SK-N-SH treated with all-trans-retinoic acid at 6 μM for 48 hours (cell line): ENCODE measurements around the gene VAMP5.

Experiments
- ESRRG ChIP-seq: fragments of 250-450 bp; sonication (Bioruptor Pico); IDR thresholded peaks from 2 replicates; pipeline ENCODE4 v1.6.1; 2021; ENCODE audit warnings: mild to moderate bottlenecking
- GLIS3 ChIP-seq: fragments of 250-450 bp; sonication (Bioruptor Pico); IDR thresholded peaks from 2 replicates; pipeline ENCODE4 v1.5.0; 2020; ENCODE audit warnings: mild to moderate bottlenecking, moderate library complexity
- ISL1 ChIP-seq: fragments of 250-450 bp; sonication (Bioruptor Pico); IDR thresholded peaks from 2 replicates; pipeline ENCODE4 v2.1.2; 2022; ENCODE audit warnings: mild to moderate bottlenecking, moderate library complexity
- RARB ChIP-seq: fragments of 250-450 bp; sonication (Bioruptor Pico); IDR thresholded peaks from 2 replicates; pipeline ENCODE4 v1.8.0; 2021; ENCODE audit warnings: mild to moderate bottlenecking, moderate library complexity
- ZC3H10 ChIP-seq: fragments of 250-450 bp; sonication (Bioruptor Pico); IDR thresholded peaks from 2 replicates; pipeline ENCODE4 v1.5.1; 2021; ENCODE audit warnings: mild to moderate bottlenecking, moderate library complexity
- ZFP30 ChIP-seq: fragments of 450-650 bp; formaldehyde crosslinking; IDR thresholded peaks from 2 replicates; pipeline ENCODE4 v1.5.0; 2022; ENCODE audit warnings: mild to moderate bottlenecking, moderate library complexity
- ZNF70 ChIP-seq: fragments of 450-650 bp; formaldehyde crosslinking; IDR thresholded peaks from 2 replicates; pipeline ENCODE4 v1.5.0; 2020; ENCODE audit warnings: mild to moderate bottlenecking, moderate library complexity
- TF ChIP-seq, protein P1 (sequence below): fragments of 250-450 bp; sonication (Bioruptor Pico); IDR thresholded peaks from 2 replicates; pipeline ENCODE4 v1.8.0; 2020; ENCODE audit warnings: mild to moderate bottlenecking, moderate library complexity, borderline replicate concordance
- TF ChIP-seq, protein P2 (sequence below): fragments of 250-450 bp; sonication (Bioruptor Pico); IDR thresholded peaks from 2 replicates; pipeline ENCODE4 v1.5.1; 2021; ENCODE audit warnings: mild to moderate bottlenecking, moderate library complexity
- TF ChIP-seq, protein P3 (sequence below): fragments of 250-450 bp; sonication (Bioruptor Pico); IDR thresholded peaks from 2 replicates; pipeline ENCODE4 v1.5.0; 2020; ENCODE audit warnings: mild to moderate bottlenecking, moderate library complexity

DNA sequence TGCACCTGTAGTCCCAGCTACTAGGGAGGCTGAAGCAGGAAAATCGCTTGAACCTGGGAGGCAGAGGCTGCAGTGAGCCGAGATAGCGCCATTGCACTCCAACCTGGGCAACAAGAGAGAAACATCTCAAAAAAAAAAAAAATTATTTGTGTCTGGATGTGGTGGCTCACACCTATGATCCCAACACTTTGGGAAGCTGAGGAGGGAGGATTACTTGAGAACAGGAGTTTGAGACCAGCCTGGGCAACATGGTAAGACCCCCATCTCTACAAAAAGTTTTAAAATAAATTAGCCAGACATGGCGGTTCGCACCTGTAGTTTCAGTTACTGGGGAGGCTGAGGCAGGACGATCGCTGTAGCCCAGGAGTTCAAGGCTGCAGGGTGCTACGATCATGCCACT is 8.5 kb upstream of the VAMP5 start:
- TF ChIP-seq ZNF70, result no peak
- TF ChIP-seq ZC3H10, result no peak
- TF ChIP-seq ZFP30 (CRISPR knock-in tag), result no peak
- no peak for TF ChIP-seq ISL1
- TF ChIP-seq, protein P1, sequence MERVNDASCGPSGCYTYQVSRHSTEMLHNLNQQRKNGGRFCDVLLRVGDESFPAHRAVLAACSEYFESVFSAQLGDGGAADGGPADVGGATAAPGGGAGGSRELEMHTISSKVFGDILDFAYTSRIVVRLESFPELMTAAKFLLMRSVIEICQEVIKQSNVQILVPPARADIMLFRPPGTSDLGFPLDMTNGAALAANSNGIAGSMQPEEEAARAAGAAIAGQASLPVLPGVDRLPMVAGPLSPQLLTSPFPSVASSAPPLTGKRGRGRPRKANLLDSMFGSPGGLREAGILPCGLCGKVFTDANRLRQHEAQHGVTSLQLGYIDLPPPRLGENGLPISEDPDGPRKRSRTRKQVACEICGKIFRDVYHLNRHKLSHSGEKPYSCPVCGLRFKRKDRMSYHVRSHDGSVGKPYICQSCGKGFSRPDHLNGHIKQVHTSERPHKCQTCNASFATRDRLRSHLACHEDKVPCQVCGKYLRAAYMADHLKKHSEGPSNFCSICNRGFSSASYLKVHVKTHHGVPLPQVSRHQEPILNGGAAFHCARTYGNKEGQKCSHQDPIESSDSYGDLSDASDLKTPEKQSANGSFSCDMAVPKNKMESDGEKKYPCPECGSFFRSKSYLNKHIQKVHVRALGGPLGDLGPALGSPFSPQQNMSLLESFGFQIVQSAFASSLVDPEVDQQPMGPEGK (CRISPR knock-in tag), result no peak
- TF ChIP-seq, protein P2, sequence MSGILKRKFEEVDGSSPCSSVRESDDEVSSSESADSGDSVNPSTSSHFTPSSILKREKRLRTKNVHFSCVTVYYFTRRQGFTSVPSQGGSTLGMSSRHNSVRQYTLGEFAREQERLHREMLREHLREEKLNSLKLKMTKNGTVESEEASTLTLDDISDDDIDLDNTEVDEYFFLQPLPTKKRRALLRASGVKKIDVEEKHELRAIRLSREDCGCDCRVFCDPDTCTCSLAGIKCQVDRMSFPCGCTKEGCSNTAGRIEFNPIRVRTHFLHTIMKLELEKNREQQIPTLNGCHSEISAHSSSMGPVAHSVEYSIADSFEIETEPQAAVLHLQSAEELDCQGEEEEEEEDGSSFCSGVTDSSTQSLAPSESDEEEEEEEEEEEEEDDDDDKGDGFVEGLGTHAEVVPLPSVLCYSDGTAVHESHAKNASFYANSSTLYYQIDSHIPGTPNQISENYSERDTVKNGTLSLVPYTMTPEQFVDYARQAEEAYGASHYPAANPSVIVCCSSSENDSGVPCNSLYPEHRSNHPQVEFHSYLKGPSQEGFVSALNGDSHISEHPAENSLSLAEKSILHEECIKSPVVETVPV, result no peak
- TF ChIP-seq RARB (CRISPR knock-in tag), result no peak
- no peak for TF ChIP-seq ESRRG (CRISPR knock-in tag)
- TF ChIP-seq, protein P3, sequence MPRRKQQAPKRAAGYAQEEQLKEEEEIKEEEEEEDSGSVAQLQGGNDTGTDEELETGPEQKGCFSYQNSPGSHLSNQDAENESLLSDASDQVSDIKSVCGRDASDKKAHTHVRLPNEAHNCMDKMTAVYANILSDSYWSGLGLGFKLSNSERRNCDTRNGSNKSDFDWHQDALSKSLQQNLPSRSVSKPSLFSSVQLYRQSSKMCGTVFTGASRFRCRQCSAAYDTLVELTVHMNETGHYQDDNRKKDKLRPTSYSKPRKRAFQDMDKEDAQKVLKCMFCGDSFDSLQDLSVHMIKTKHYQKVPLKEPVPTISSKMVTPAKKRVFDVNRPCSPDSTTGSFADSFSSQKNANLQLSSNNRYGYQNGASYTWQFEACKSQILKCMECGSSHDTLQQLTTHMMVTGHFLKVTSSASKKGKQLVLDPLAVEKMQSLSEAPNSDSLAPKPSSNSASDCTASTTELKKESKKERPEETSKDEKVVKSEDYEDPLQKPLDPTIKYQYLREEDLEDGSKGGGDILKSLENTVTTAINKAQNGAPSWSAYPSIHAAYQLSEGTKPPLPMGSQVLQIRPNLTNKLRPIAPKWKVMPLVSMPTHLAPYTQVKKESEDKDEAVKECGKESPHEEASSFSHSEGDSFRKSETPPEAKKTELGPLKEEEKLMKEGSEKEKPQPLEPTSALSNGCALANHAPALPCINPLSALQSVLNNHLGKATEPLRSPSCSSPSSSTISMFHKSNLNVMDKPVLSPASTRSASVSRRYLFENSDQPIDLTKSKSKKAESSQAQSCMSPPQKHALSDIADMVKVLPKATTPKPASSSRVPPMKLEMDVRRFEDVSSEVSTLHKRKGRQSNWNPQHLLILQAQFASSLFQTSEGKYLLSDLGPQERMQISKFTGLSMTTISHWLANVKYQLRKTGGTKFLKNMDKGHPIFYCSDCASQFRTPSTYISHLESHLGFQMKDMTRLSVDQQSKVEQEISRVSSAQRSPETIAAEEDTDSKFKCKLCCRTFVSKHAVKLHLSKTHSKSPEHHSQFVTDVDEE, result no peak
- TF ChIP-seq GLIS3, result no peak
